ENCODE data around the gene PDGFRA. TPM values are rescaled to one million over a fixed set of nuclear protein-coding genes. Genes with fewer than 3 reads are reported as not detected.

Gene PDGFRA
- total RNA-seq, 2 experiments from 2014 or later = not detected

GRCh38 chr4:54226404-54227255 lies 2.5 kb upstream of the PDGFRA start:
- Histone ChIP-seq H3K27me3 (ENCODE audit: control insufficient read depth in 1 of 2, insufficient read depth in 2 of 2, low read length in 2 of 2) (peaks cover 64 to 88% of the 10 kb centered on the region in 2 experiments), H3K4me1 (ENCODE audit: insufficient read depth, low read length) (peaks cover 36% of the 10 kb centered on the region), H3K9me3 (ENCODE audit: control insufficient read depth in 1 of 2, insufficient read depth in 1 of 2, low read length in 2 of 2) (peaks cover 0 to 30% of the 10 kb centered on the region in 2 experiments), H3K36me3 (ENCODE audit: insufficient read depth, low read length) (no peaks in the 10 kb centered on the region), H3K4me3 (ENCODE audit: low read length) (peak overlapping the region; percentile 26), H3K27ac (ENCODE audit: low read depth in 1 of 2, low read length in 2 of 2) (no peak overlapping the region)
- ATAC-seq (ENCODE audit: poor library complexity) (no peak), DNase-seq (no peak)
- Mint-ChIP-seq H3K4me1 (ENCODE audit: low read depth) (peaks cover 26% of the 10 kb centered on the region), H3K27me3 (peaks cover 94% of the 10 kb centered on the region), H3K36me3 (ENCODE audit: low read depth) (no peaks in the 10 kb centered on the region), H3K27ac (no peak overlapping the region), H3K9me3 (no peaks in the 10 kb centered on the region), H3K4me3 (peak overlapping the region; percentile 56)
- TF ChIP-seq CTCF (IDR thresholded peaks at IDR 0.05) = no peak
- intact Hi-C loops (cut with DNase I, micrococcal nuclease) = no loop called here
- ChIA-PET CTCF (interaction anchor here (0.6 kb wide), 1 partner anchor 159 kb away, joined by 4 read pairs; no protein-coding TSS in a partner anchor), POLR2A (no interaction called here)

- DNase-seq = no peak
- Histone ChIP-seq H3K36me3 (ENCODE audit: insufficient read depth, low read length) (no peaks in the 10 kb centered on the region), H3K4me3 (ENCODE audit: low read length) (no peak overlapping the region), H3K4me1 (ENCODE audit: insufficient read depth, low read length) (peaks cover 44% of the 10 kb centered on the region), H3K9me3 (ENCODE audit: control insufficient read depth in 1 of 2, insufficient read depth in 1 of 2, low read length in 2 of 2) (peaks cover 0 to 34% of the 10 kb centered on the region in 2 experiments), H3K27ac (ENCODE audit: low read depth in 1 of 2, low read length in 2 of 2) (no peak overlapping the region), H3K27me3 (ENCODE audit: control insufficient read depth in 1 of 2, insufficient read depth in 2 of 2, low read length in 2 of 2) (peaks cover 72 to 95% of the 10 kb centered on the region in 2 experiments)
- no peak overlapping the region for H3K27ac Mint-ChIP-seq
- no peaks in the 10 kb centered on the region for H3K9me3 Mint-ChIP-seq
- intact Hi-C loops (cut with DNase I, micrococcal nuclease) = no loop called here
- ChIA-PET POLR2A (no interaction called here), CTCF (no interaction called here)
- no peaks in the 10 kb centered on the region for H3K36me3 Mint-ChIP-seq (ENCODE audit: low read depth)
- no peak for ATAC-seq (ENCODE audit: poor library complexity)
- H3K27me3 Mint-ChIP-seq = peaks cover 94% of the 10 kb centered on the region
- no peak for TF ChIP-seq CTCF (IDR thresholded peaks at IDR 0.05)
- H3K4me3 Mint-ChIP-seq = peak overlapping the region; percentile 25
- peaks cover 30% of the 10 kb centered on the region for H3K4me1 Mint-ChIP-seq (ENCODE audit: low read depth)
Observed at GRCh38 chr4:54227256-54228055, 1.6 kb upstream of the PDGFRA start.

- Histone ChIP-seq H3K4me3 (ENCODE audit: low read length) (no peak overlapping the region), H3K9me3 (ENCODE audit: control insufficient read depth in 1 of 2, insufficient read depth in 1 of 2, low read length in 2 of 2) (peaks cover 0 to 34% of the 10 kb centered on the region in 2 experiments), H3K36me3 (ENCODE audit: insufficient read depth, low read length) (no peaks in the 10 kb centered on the region), H3K27me3 (ENCODE audit: control insufficient read depth in 1 of 2, insufficient read depth in 2 of 2, low read length in 2 of 2) (peaks cover 73 to 90% of the 10 kb centered on the region in 2 experiments), H3K27ac (ENCODE audit: low read depth in 1 of 2, low read length in 2 of 2) (no peak overlapping the region), H3K4me1 (ENCODE audit: insufficient read depth, low read length) (peaks cover 48% of the 10 kb centered on the region)
- no peak for ATAC-seq (ENCODE audit: poor library complexity)
- no peaks in the 10 kb centered on the region for H3K9me3 Mint-ChIP-seq
- TF ChIP-seq CTCF (IDR thresholded peaks at IDR 0.05) = no peak
- CTCF ChIA-PET = no interaction called here
- H3K4me3 Mint-ChIP-seq = no peak overlapping the region
- no peaks in the 10 kb centered on the region for H3K36me3 Mint-ChIP-seq (ENCODE audit: low read depth)
- H3K27ac Mint-ChIP-seq = no peak overlapping the region
- H3K27me3 Mint-ChIP-seq = peaks cover 89% of the 10 kb centered on the region
- H3K4me1 Mint-ChIP-seq (ENCODE audit: low read depth) = peaks cover 30% of the 10 kb centered on the region
- intact Hi-C loops (cut with DNase I, micrococcal nuclease) = no loop called here
- POLR2A ChIA-PET = no interaction called here
- peak in 4 of 14 experiments; percentile 11 to 49 (median 32) for DNase-seq
Observed at GRCh38 chr4:54228056-54228527, 1.0 kb upstream of the PDGFRA start.

Measured in CD4-positive, alpha-beta T cell (primary cell).